HepG2 (cell line): ENCODE measurements around the gene RAD51D.

Source experiments
- HCFC1 ChIP-seq: fragments of 150-350 bp; IDR thresholded peaks from 2 replicates; pipeline ENCODE4 v1.6.1; 2014; ENCODE audit warnings: low read depth, low read length
- POLR2A ChIP-seq, 2 experiments: IDR thresholded peaks; 2 replicates each; pipeline ENCODE4 v1.6.1; 2011; ENCODE audit warnings: low read depth in 2 of 2, low read length in 2 of 2, mild to moderate bottlenecking in 1 of 2, moderate library complexity in 1 of 2; ENCODE audit not compliant: insufficient read depth in 1 of 2
- POLR2AphosphoS5 ChIP-seq: IDR thresholded peaks from 2 replicates; pipeline ENCODE4 v1.6.1; 2012; ENCODE audit warnings: low read depth, low read length
- ZFY ChIP-seq: sonication (generic); formaldehyde crosslinking; IDR thresholded peaks from 2 replicates; pipeline ENCODE4 v1.4.0; 2020; ENCODE audit warnings: missing genetic modification reagents
- ZNF674 ChIP-seq: sonication (generic); formaldehyde crosslinking; IDR thresholded peaks from 2 replicates; pipeline ENCODE4 v1.5.0; 2020; ENCODE audit warnings: low read depth, mild to moderate bottlenecking, missing genetic modification reagents
- TF ChIP-seq, protein P1 (sequence below): sonication (generic); formaldehyde crosslinking; IDR thresholded peaks from 2 replicates; pipeline ENCODE4 v1.5.0; 2020; ENCODE audit warnings: mild to moderate bottlenecking, missing genetic modification reagents, moderate library complexity
- TF ChIP-seq, protein P2 (sequence below): sonication (generic); formaldehyde crosslinking; IDR thresholded peaks from 2 replicates; pipeline ENCODE4 v1.8.1; 2023; ENCODE audit warnings: missing genetic modification reagents, inconsistent platforms, borderline replicate concordance

DNA sequence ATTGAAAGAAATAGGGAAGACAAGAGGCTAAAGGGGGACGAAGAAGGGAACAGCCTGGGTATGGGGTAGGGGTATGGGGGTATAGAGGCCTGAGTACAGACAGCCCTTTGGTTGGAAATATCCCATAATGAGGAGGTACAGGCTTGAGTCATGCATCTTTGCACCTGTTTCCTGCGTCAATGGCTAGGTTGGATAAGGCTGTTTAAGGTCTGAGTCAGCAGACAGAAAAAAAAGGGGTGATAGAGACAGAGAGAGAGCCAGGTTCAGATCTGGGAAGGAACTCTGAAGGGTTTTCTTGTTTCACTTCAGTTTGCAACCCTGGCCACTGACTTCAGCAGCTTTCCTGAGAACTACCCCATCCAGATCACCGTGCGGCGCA is 10.3 kb upstream of the RAD51D start:
- TF ChIP-seq, protein P1, sequence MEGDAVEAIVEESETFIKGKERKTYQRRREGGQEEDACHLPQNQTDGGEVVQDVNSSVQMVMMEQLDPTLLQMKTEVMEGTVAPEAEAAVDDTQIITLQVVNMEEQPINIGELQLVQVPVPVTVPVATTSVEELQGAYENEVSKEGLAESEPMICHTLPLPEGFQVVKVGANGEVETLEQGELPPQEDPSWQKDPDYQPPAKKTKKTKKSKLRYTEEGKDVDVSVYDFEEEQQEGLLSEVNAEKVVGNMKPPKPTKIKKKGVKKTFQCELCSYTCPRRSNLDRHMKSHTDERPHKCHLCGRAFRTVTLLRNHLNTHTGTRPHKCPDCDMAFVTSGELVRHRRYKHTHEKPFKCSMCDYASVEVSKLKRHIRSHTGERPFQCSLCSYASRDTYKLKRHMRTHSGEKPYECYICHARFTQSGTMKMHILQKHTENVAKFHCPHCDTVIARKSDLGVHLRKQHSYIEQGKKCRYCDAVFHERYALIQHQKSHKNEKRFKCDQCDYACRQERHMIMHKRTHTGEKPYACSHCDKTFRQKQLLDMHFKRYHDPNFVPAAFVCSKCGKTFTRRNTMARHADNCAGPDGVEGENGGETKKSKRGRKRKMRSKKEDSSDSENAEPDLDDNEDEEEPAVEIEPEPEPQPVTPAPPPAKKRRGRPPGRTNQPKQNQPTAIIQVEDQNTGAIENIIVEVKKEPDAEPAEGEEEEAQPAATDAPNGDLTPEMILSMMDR (CRISPR knock-in tag), result no peak
- TF ChIP-seq POLR2A (IDR thresholded peaks at IDR 0.05; ENCODE audit: insufficient read depth in 1 of 2, low read depth in 2 of 2, low read length in 2 of 2) (no peak), ZNF674 (CRISPR knock-in tag) (no peak), POLR2AphosphoS5 (no peak; the same call in 1 of the 2 replicates), HCFC1 (no peak), ZFY (no peak)
- TF ChIP-seq, protein P2, sequence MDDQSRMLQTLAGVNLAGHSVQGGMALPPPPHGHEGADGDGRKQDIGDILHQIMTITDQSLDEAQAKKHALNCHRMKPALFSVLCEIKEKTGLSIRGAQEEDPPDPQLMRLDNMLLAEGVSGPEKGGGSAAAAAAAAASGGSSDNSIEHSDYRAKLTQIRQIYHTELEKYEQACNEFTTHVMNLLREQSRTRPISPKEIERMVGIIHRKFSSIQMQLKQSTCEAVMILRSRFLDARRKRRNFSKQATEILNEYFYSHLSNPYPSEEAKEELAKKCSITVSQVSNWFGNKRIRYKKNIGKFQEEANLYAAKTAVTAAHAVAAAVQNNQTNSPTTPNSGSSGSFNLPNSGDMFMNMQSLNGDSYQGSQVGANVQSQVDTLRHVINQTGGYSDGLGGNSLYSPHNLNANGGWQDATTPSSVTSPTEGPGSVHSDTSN, result no peak
